GM21723 (cell line): ENCODE measurements around the gene SNCA.

Experiments used
- ATAC-seq: cut with Tn5 transposase; IDR thresholded peaks from one replicate; pipeline ENCODE4 v1.9.1; 2021; ENCODE audit warnings: mild to moderate bottlenecking, moderate library complexity; ENCODE audit not compliant: unreplicated experiment

Gene SNCA

DNA sequence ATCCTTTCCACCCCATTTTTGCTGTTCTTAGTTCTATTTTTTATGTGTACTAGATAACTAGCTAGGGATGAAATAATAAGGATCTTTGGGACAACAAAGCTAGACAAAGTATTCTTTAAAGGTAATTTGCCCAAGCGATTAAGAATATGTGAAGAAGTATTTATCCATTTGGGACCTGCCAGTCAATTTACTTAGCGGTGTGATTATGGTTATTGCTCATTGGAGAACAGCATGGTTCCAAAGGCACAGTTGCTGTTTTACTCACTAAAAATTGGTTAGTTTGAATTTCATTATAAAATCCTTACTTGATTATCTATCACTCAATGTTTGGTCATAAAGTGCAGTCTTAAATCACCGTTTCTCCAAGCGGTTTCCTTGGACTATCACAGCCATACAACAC, 124.1 kb downstream of the SNCA start:
- no peak for ATAC-seq

DNA sequence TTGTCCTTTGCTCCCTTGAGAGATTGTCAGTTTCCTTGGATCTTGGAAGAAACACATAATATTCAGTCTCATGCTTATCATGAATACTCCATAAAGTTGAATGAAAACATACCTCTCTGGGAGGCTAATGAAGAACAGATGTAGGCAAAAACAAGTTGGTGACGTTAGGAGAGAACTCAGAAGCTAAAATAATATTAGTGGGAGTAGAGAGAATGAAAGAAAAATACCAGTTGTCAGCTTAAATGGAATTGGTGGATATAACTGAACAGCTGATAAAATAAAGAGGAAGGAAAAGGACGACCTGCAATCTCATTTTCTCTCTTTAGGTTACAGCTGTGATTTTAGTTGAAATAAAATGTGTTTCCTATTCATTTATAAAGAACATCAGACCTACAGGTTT, 124.8 kb downstream of the SNCA start:
- ATAC-seq, result no peak

DNA sequence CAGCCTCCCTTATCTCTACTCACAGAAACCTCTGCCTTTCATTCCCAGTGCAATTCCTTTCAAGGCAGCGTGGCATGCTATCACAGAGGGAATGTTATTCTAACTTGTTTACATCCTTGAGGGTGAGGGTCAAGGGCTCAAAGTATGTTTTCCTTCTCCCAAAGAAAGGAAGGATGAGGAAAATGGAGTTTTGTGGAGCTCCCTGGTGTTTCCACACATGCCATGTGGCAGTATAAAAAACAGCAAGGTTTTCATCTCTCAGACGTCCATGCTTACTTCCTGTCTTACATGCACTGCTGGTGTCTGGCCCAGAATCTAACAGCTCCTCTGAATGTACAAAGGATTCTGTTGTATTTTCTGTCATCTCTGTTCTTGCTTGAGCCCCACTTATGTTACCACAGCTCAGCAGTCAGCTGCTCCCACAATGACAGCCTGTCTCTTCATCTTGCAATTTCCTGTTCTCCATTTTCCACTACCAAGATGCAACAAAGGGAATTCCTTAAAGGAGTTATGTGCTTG, 128.0 kb downstream of the SNCA start:
- ATAC-seq, result no peak

DNA sequence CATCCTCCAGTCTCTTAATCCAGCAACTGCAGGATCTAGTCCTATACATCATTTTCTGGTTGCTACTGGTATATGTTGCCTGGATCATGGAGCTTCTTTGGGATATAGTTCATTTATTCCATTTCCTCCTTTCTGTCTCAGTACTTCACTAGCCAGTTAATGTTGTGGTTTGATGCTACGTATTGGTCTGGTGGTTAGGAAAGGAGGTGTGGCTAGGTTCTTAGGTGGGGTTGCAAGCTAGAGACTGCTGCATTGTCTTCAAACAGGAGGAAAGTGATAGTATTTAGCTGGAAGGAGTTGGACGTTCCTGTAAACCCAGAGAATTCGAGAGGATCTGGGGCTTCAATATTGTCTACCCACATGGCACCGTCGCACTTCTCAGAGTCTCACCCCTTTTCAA, 129.5 kb downstream of the SNCA start:
- no peak for ATAC-seq

DNA sequence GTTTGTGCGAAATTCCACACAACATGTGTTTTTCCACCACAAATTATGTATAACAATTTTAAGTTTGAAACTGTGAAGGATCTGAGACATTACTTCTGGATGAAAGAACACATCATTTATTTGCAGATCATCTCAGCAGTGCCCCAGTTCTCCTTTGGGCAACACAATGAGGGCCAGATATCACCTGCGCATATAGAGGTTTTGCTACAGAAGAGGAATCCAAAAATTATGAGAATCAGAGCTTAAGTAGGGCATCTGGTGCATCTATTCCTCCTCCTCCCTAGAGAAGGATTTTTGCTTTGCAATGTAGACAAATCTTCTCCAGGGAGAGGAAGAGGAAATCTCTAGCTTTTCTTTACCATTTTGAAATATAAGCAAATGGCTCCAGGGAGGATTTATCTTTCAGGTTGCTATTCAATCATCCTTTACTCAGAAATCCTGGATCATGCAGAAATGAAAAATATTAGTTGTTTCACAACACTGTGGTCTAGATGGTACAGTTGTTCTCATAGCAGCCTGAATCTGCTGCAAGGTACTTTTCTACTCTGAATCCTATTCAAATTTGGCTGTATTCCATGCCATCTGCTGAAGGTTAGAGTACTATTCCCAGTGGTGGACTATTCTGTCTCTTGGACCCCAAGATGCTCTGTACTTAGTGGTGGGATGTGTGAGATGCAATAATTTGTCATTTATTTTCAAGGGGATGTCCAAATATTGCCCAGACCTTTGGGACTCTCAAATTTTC, 132.1 kb downstream of the SNCA start:
- ATAC-seq, result no peak

DNA sequence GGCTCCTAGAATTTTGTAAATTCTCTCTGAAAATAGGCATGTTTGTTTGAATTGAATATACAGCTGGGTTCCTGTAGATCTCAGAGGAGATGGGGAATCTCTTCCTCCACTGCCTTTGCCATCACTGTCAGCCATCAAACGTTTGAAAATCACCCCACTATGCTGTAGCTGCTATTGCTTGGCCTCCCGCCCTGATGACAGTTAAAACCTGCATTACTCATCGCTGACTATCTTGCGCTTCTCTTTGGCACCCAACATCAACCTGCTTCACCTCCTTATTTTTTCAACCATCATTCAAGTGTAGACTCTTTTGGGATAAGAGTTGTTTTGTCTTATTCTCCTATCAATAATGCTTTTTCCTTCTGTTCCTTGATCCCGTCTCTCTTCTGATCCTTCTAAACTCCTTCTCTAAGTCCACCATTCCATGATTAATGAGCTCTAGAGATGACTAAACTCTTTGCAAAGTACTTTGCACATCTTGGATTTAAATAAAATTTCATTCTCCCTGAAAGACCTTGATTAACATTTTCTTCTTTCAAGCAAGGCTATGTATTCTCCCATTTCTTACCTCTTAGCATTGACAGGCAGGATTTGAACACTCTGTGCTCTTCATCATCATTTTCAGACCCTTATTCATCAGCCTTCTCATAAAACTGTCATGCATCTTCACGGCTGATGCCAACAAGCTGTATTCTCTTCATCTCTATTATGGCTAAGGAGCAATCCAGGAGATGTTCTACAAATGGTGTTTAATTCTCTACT, 133.0 kb downstream of the SNCA start:
- ATAC-seq, result no peak

DNA sequence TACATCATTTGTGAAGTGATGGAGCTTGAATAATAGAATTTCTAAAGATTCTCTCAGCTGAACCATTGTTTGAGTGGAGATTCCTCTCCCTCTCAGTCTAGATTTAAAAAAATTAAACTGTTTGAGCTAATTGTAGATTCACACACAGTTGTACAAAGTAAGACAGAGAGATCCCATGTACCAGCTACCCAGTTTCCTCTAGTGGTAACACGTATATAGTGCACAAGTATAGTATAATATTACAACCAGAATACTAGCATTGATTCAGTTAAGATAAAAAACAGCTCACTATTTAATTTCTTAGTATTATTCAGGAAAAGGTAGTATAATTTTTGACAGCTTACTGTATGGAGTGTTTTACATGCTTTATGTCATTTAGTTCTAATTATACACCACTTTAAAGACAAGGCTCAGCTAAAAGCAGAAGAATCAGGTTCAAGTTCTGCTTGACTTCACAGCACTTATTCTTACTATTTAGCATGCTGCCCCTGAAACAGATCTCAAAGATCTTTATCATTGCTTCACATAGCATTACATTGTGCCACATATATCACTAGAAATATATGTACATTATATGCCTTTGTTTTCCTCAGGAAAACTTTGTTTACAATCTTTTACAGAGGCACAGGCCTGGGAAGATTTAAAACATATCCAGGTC, 136.1 kb downstream of the SNCA start:
- no peak for ATAC-seq

DNA sequence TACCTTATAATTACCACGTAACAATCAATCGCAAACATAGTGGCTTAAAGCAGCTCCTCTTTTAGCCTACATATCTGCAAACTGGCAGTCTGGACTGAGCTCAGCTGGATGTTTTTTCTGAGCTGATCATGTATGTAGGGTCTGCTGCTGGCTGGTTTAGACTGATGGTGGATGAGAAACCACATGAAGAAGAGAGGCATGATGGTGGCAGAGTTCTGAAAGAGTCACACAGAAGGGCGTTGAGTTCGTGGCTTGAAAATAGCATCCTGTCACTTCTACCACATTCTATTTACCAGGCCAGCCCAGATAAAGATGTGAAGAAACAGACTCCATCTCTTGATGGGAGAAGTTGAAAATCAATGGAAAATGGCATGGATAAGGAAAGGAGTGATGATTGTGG, 151.3 kb downstream of the SNCA start:
- ATAC-seq, result no peak

DNA sequence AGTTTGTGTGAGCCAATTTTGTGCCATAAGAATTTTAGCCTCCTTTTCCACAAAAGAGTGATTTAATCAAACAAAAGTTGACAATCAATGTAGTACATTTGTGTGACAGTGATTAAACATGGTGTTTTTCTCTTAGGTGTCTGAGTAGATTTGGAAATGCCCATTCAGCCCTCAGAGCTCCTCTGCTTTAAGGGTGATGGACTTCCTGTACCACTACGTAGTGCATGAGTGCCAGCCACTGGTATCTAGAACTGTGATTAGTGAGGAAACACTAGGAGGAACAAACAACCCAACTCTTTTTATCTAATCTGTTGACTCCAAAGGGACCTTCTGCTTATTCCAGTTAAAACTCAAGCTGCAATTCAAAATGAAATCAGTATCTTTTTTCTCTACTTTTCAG, 151.7 kb downstream of the SNCA start:
- no peak for ATAC-seq

DNA sequence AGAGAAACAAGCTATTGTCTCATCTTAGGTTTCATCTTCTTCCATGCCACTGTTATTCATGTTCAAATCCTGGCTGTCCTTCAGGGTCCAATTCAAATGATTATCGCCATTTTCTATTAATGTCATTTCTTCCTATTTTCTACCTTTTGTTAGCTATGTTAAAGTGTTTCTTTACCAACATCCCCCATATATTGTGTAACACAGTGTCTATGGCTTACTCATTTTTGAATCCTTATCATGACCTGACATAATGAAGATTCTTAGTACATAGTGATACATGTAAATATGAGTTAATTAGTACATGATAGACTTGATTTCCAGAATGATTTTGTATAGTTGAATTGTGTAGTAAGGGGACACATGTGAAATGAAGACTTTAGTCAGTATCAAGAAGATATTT, 152.4 kb downstream of the SNCA start:
- no peak for ATAC-seq

DNA sequence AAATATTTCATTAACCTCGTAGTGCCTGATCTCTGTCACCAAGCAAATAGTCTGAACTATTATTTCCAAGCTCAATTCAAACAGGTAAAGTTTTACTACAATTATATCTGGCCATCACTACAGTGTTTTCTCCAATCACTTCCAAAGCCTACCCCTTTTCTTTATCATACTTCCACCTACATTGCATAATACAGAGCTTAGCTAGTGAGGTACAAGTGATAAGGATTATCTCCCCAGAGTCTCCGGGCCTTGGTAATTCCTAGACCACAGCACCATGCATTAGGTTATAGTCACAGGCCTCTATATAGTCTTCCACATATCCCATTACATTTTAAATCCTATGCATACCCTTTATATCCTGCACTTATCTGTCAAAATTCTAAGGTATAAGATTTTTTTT, 154.2 kb downstream of the SNCA start:
- no peak for ATAC-seq

DNA sequence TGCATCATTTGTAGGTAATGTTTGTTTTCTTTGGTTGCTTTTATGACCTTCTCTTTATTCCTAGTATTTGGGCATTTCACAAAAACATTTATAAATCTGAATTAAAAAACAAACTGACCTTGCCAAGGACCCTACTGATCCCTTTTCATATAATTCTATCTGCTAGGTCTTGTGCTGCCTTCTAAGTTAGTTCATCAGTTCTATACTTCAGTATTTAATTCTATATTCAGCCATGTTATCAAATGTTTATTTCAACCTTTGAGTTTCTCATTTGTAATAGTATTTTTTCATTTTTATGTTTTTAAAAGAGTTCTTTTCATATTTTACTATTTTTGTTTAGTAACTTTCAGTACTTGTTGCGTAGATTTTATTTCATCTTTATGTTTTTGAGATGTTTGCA, 155.3 kb downstream of the SNCA start:
- ATAC-seq, result no peak

DNA sequence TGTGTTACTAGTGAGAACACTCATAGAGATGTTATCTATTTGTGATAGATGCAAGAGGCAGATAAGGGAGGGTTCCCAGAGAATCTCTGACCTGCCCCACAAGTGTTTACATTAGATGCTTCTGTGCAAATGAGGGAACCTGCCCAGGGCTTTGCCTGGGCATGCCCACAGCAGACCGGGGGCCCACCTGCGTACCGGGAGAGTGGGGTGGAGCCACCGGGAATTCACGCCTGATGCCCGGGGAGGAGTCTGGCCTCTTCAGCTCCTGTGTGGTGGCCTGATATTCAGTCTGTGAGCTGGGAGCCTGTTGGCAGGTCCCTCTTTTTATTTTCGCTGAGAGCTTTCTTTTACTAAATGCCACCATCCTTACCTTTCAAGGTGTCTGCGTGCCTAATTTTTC, 155.7 kb downstream of the SNCA start:
- no peak for ATAC-seq

DNA sequence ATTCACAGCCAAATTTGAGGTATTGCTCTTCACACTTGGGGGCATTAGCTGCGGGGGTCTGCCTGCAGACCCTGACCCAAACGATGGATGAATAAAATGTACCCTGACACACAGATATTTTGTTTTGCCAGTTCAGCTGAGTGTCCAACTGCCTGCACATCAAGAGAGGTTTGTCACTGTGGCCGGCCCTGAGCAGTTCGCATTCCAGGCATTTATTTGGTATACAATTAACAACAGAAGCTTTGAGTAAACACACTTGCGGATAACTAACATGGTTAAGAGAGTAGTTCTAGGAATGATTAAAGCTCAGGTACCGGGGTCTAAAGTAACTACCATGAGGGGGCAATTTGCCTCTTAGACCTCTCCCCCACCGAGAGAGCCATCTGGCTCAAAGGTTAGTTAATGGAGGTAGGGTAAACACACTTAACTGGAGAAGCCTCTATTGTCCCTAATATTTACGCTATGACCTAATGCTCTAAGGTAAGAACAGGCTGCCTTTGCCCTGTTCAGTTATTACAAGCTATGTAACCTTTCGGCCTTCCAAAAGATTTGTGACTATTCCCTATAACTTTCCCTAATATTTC, 162.0 kb downstream of the SNCA start:
- no peak for ATAC-seq
